ENCODE data around the gene PXDN. TPM values are rescaled to one million over a fixed set of nuclear protein-coding genes. Genes with fewer than 3 reads are reported as not detected.
"Not testable (repeated sequence)": the region's sequence is repeated elsewhere in the genome, so short reads cannot be mapped to it uniquely, and the experiment has no call there.

The PXDN gene
- total and polyA plus RNA-seq, 2 donors (not counting 3 experiments of a cell fraction or from before 2014, with no cell fraction given), result 231 to 308 TPM

- H4K20me1 ChIP-seq (replicated peaks; ENCODE audit: control insufficient read depth, extremely low read depth, insufficient read depth, low read length); H3K27me3 ChIP-seq (ENCODE audit: control insufficient read depth in 2 of 2, insufficient read depth in 2 of 2, low read length in 2 of 2); H3K27ac ChIP-seq (ENCODE audit: insufficient read depth, low read depth, low read length); H3K79me2 ChIP-seq (ENCODE audit: control insufficient read depth, insufficient read depth, low read length); H3K4me2 ChIP-seq (ENCODE audit: insufficient read depth, low read length); intact Hi-C loops (cut with micrococcal nuclease); H3K36me3 ChIP-seq (ENCODE audit: control insufficient read depth in 2 of 2, extremely low read depth in 1 of 2, insufficient read depth in 2 of 2, low read length in 2 of 2); H2AFZ ChIP-seq (ENCODE audit: low read depth, low read length); FAIRE-seq; dilution Hi-C loops (cut with MboI; ENCODE audit: extremely low pct_ligation_motif_present, low sequenced_read_pairs); POLR2A ChIA-PET; BruUV-seq (replicated peaks); H3K9me3 ChIP-seq (replicated peaks; ENCODE audit: control insufficient read depth, insufficient read depth, low read length); H3K4me3 ChIP-seq (replicated peaks in 1 of 3; ENCODE audit: insufficient read depth in 1 of 3, low read depth in 1 of 3, low read length in 3 of 3); H3K9me1 ChIP-seq (replicated peaks; ENCODE audit: control insufficient read depth, extremely low read depth, insufficient read depth, low read length); DNase-seq (ENCODE audit: low read depth, low spot score); H3K4me1 ChIP-seq (ENCODE audit: control insufficient read depth, extremely low read depth, insufficient read depth, low read length); CTCF ChIA-PET; H3K9ac ChIP-seq (replicated peaks; ENCODE audit: extremely low read depth, insufficient read depth, low read length): not testable (repeated sequence)
These were observed 20.9 kb upstream of the PXDN start for GRCh38 chr2:1765201-1765600.

- Histone ChIP-seq H3K9ac (replicated peaks; ENCODE audit: extremely low read depth, insufficient read depth, low read length) (no peak overlapping the region), H3K4me1 (ENCODE audit: control insufficient read depth, extremely low read depth, insufficient read depth, low read length) (peaks cover 3% of the 10 kb centered on the region), H3K4me3 (replicated peaks in 1 of 3; ENCODE audit: insufficient read depth in 1 of 3, low read depth in 1 of 3, low read length in 3 of 3) (no peak overlapping the region), H4K20me1 (replicated peaks; ENCODE audit: control insufficient read depth, extremely low read depth, insufficient read depth, low read length) (no peaks in the 10 kb centered on the region), H3K27ac (ENCODE audit: insufficient read depth, low read depth, low read length) (no peak overlapping the region), H3K79me2 (ENCODE audit: control insufficient read depth, insufficient read depth, low read length) (no peaks in the 10 kb centered on the region), H3K4me2 (ENCODE audit: insufficient read depth, low read length) (no peak overlapping the region), H3K9me1 (replicated peaks; ENCODE audit: control insufficient read depth, extremely low read depth, insufficient read depth, low read length) (no peaks in the 10 kb centered on the region), H3K9me3 (replicated peaks; ENCODE audit: control insufficient read depth, insufficient read depth, low read length) (no peaks in the 10 kb centered on the region), H2AFZ (ENCODE audit: low read depth, low read length) (no peak overlapping the region), H3K27me3 (ENCODE audit: control insufficient read depth in 2 of 2, insufficient read depth in 2 of 2, low read length in 2 of 2) (no peaks in the 10 kb centered on the region), H3K36me3 (ENCODE audit: control insufficient read depth in 2 of 2, extremely low read depth in 1 of 2, insufficient read depth in 2 of 2, low read length in 2 of 2) (no peaks in the 10 kb centered on the region)
- intact Hi-C loops (cut with micrococcal nuclease), result loop anchor here (2.0 kb wide), 1 partner anchor 31 kb away; no protein-coding TSS in a partner anchor
- POLR2A ChIA-PET, result no interaction called here
- dilution Hi-C loops (cut with MboI; ENCODE audit: extremely low pct_ligation_motif_present, low sequenced_read_pairs), result no loop called here
- CTCF ChIA-PET, result no interaction called here
- no TSS peak for BruUV-seq (replicated peaks)
- TF ChIP-seq POLR2A (IDR thresholded peaks at IDR 0.05; ENCODE audit: low read depth, low read length), result no peak
- TF ChIP-seq MAX (IDR thresholded peaks at IDR 0.05; ENCODE audit: insufficient read depth, insufficient read length), result no peak
- DNase-seq (ENCODE audit: low read depth, low spot score), result no peak
- FAIRE-seq, result no peak
These were observed 15.3 kb upstream of the PXDN start for GRCh38 chr2:1759611-1759930.
